GM12878 (cell line): Measurements from ENCODE around the gene NFYC. TPM values are rescaled to one million over a fixed set of nuclear protein-coding genes. Genes with fewer than 3 reads are reported as not detected.

ENCODE experiments used
- ATAC-seq: fragments of 200-7000 bp; cut with Tn5 transposase; 3 replicates; pipeline ENCODE4 v1.9.1; 2020; ENCODE audit warnings: mild to moderate bottlenecking, moderate library complexity
- BruUV-seq: library from RNA; stranded (reverse); fragments of 400-500 nt; replicated peaks from 2 replicates; lab custom pipeline; 2021; lab: Mats Ljungman, UMichigan
- CTCF ChIA-PET: fragments of 300-600 bp; sonication (Branson Sonifier 250); formaldehyde crosslinking; extraction: SDS; loops from one replicate; lab custom pipeline; 2021; ENCODE audit warnings: inconsistent platforms; lab: Yijun Ruan, JAX
- POLR2A ChIA-PET: fragments of 350-600 bp; formaldehyde crosslinking; extraction: SDS; loops from one replicate; lab custom pipeline; 2021; ENCODE audit warnings: inconsistent platforms; lab: Charles Lee
- RAD21 ChIA-PET: fragments of 300-600 bp; sonication (Branson Sonifier 250); formaldehyde crosslinking; loops from one replicate; lab custom pipeline; 2023; ENCODE audit warnings: antibody characterized with exemption; ENCODE audit not compliant: unreplicated experiment; lab: Charles Lee
- SMC1A ChIA-PET: fragments of 300-600 bp; sonication (Branson Sonifier 250); formaldehyde crosslinking; loops from one replicate; lab custom pipeline; 2023; ENCODE audit not compliant: unreplicated experiment, uncharacterized antibody; lab: Charles Lee
- DNase-seq: peaks from one replicate; pipeline ENCODE4 v3.0.0-alpha.2; 2011; ENCODE audit warnings: low read depth, low spot score
- FAIRE-seq: peaks from 3 replicates; lab custom pipeline; 2011; peaks lifted over from hg19 to GRCh38; lab: Jason Lieb, UNC
- H2AFZ ChIP-seq: 2 replicates; pipeline ENCODE4 v1.6.0; 2011; ENCODE audit warnings: low read depth, low read length, control low read depth; ENCODE audit not compliant: control insufficient read depth
- H3K27ac ChIP-seq: 2 replicates; pipeline ENCODE4 v1.5.1; 2011; ENCODE audit warnings: control low read depth; ENCODE audit not compliant: control insufficient read depth, insufficient read depth
- H3K27me3 ChIP-seq, 2 experiments: replicated peaks in 1 of 2; 2 replicates each; pipeline versions ENCODE4 v1.6.0 to v1.6.1; 2011; ENCODE audit warnings: low read length in 1 of 2; ENCODE audit not compliant: control insufficient read depth in 2 of 2, insufficient read depth in 2 of 2
- H3K36me3 ChIP-seq, 2 experiments: 2 replicates each; pipeline ENCODE4 v1.5.1; 2011; ENCODE audit warnings: low read length in 1 of 2; ENCODE audit not compliant: control insufficient read depth in 2 of 2, insufficient read depth in 2 of 2
- H3K4me1 ChIP-seq: 2 replicates; pipeline ENCODE4 v1.6.1; 2011; ENCODE audit warnings: mild to moderate bottlenecking, low read length, moderate library complexity, mixed read lengths; ENCODE audit not compliant: control insufficient read depth, insufficient read depth
- H3K4me2 ChIP-seq: 2 replicates; pipeline ENCODE4 v1.6.0; 2011; ENCODE audit warnings: control low read depth; ENCODE audit not compliant: control insufficient read depth, insufficient read depth
- H3K4me3 ChIP-seq: fragments of 200-600 bp; sonication (generic); 2 replicates; pipeline ENCODE4 v1.5.1; 2016
- H3K79me2 ChIP-seq: 2 replicates; pipeline ENCODE4 v1.6.0; 2011; ENCODE audit warnings: low read length; ENCODE audit not compliant: control insufficient read depth, insufficient read depth
- H3K9ac ChIP-seq: 2 replicates; pipeline ENCODE4 v1.8.0; 2011; ENCODE audit warnings: low read length, control low read depth, mixed read lengths; ENCODE audit not compliant: control insufficient read depth, insufficient read depth
- H3K9me3 ChIP-seq: replicated peaks from 3 replicates; pipeline ENCODE4 v1.5.1; 2011; ENCODE audit warnings: mild to moderate bottlenecking, low read length; ENCODE audit not compliant: control insufficient read depth, insufficient read depth
- H4K20me1 ChIP-seq: 2 replicates; pipeline ENCODE4 v1.6.0; 2011; ENCODE audit not compliant: control insufficient read depth, insufficient read depth
- BCLAF1 ChIP-seq: fragments of 450-650 bp; IDR thresholded peaks from 2 replicates; pipeline ENCODE4 v1.6.1; 2017; ENCODE audit warnings: antibody characterized with exemption, mild to moderate bottlenecking, moderate library complexity
- CBX5 ChIP-seq: sonication (generic); IDR thresholded peaks from 2 replicates; pipeline ENCODE4 v1.6.1; 2016; ENCODE audit warnings: low read depth, moderate library complexity, mild to moderate bottlenecking, inconsistent platforms
- CHD4 ChIP-seq: fragments of 200-600 bp; sonication (generic); IDR thresholded peaks from 2 replicates; pipeline ENCODE4 v1.6.1; 2016; ENCODE audit warnings: mild to moderate bottlenecking
- CREB1 ChIP-seq: IDR thresholded peaks from 2 replicates; pipeline ENCODE4 v1.6.1; 2012; ENCODE audit warnings: low read depth, mild to moderate bottlenecking, inconsistent platforms
- CREM ChIP-seq: IDR thresholded peaks from 2 replicates; pipeline ENCODE4 v1.6.1; 2014; ENCODE audit warnings: antibody characterized with exemption, low read depth
- DPF2 ChIP-seq: fragments of 450-650 bp; IDR thresholded peaks from 2 replicates; pipeline ENCODE4 v1.6.1; 2017; ENCODE audit warnings: mild to moderate bottlenecking
- MXI1 ChIP-seq: fragments of 150-350 bp; IDR thresholded peaks from 2 replicates; pipeline ENCODE4 v1.6.1; 2011; ENCODE audit warnings: low read depth, mild to moderate bottlenecking, inconsistent platforms, low read length, improper control_type of control experiment
- NBN ChIP-seq: fragments of 450-650 bp; IDR thresholded peaks from 2 replicates; pipeline ENCODE4 v1.6.1; 2016
- NRF1 ChIP-seq: conservative IDR thresholded peaks from 2 replicates; pipeline ENCODE4 v1.6.1; 2011; ENCODE audit warnings: mild to moderate bottlenecking, low read depth, low read length, improper control_type of control experiment
- SMARCA5 ChIP-seq: fragments of 450-650 bp; IDR thresholded peaks from 2 replicates; pipeline ENCODE4 v1.6.1; 2017; ENCODE audit warnings: mild to moderate bottlenecking
- SP1 ChIP-seq: IDR thresholded peaks from one replicate; pipeline ENCODE4 v1.6.1; 2011; ENCODE audit warnings: low read depth, low read length
- SUZ12 ChIP-seq: fragments of 200-600 bp; sonication (generic); IDR thresholded peaks from one replicate; pipeline ENCODE4 v1.6.1; 2018; ENCODE audit warnings: antibody characterized with exemption, mild to moderate bottlenecking; ENCODE audit not compliant: unreplicated experiment
- USF2 ChIP-seq: IDR thresholded peaks from 2 replicates; pipeline ENCODE4 v1.6.1; 2011; ENCODE audit warnings: low read depth, low read length, improper control_type of control experiment, borderline replicate concordance
- ZBTB33 ChIP-seq: fragments of 450-650 bp; IDR thresholded peaks from 2 replicates; pipeline ENCODE4 v1.6.1; 2017; ENCODE audit warnings: mild to moderate bottlenecking
- ZNF274 ChIP-seq: IDR thresholded peaks from one replicate; pipeline ENCODE4 v1.8.0; 2011; ENCODE audit not compliant: insufficient read length, insufficient read depth
- ZSCAN29 ChIP-seq: fragments of 450-650 bp; IDR thresholded peaks from 2 replicates; pipeline ENCODE4 v1.6.1; 2017; ENCODE audit warnings: mild to moderate bottlenecking, moderate library complexity
- ZZZ3 ChIP-seq: IDR thresholded peaks from 2 replicates; pipeline ENCODE4 v1.6.1; 2011; ENCODE audit warnings: low read depth; ENCODE audit not compliant: control insufficient read depth, insufficient read length
- WGBS: methylation state at CpG from one replicate; pipeline ENCODE4 v1.1.6; 2016; ENCODE audit warnings: low lambda C conversion rate; ENCODE audit not compliant: insufficient replicate concordance, insufficient coverage; ENCODE audit errors: missing lambda C conversion rate; 5-methylcytosine and 5-hydroxymethylcytosine counted together
- in situ Hi-C: fragments of 300-500 bp; cut with MboI; formaldehyde crosslinking; loops from 9 replicates; pipeline ENCODE4 v1.14.3; 2018; ENCODE audit warnings: mixed read lengths
- intact Hi-C: fragments of 100-400 bp; cut with micrococcal nuclease; formaldehyde crosslinking; loops from one replicate; pipeline ENCODE4 v1.14.2; 2022; ENCODE audit not compliant: unreplicated experiment
- polyA plus RNA-seq, 11 experiments: library from polyadenylated mRNA; depleted of rRNA in 4 of 11; unstranded in 6 of 11; stranded (reverse) in 5 of 11; fragments of >200 nt; fragmentation: Nextera tagmentation in 4 of 11; fragmentation: Illumina TruSeq in 1 of 11; extraction: Ambion mirVana in 4 of 11; extraction: Trizol in 1 of 11; gene quantifications; 1 replicate in 1 of 11; 2 replicates in 10 of 11; pipeline versions ENCODE4 v1.2.1 to v1.2.3, GENCODE V29; 2011 to 2016; ENCODE audit warnings: inconsistent platforms in 2 of 11, missing spikeins in 2 of 11, low read depth in 1 of 11
- total RNA-seq, 4 experiments: library from RNA; depleted of rRNA in 3 of 4; stranded (reverse); fragments of >200 nt in 3 of 4; fragmentation: Illumina TruSeq in 1 of 4; extraction: Trizol in 1 of 4; gene quantifications; 2 replicates each; pipeline versions ENCODE4 v1.2.1 to v1.2.3, GENCODE V29; 2013 to 2021

Gene NFYC
- total and polyA plus RNA-seq, 10 of the 15 experiments (the other 5 are each of a cell fraction or from before 2014, with no cell fraction given) = 4.3 to 84.2 (median 58.3) TPM

GRCh38 chr1:40756523-40756922 lies 65.0 kb downstream of the NFYC start:
- POLR2A ChIA-PET = interaction anchor here (0.6 to 1.4 kb wide), 4 partner anchors 9 to 43 kb away, joined by 3 to 5 read pairs (median 4); no protein-coding TSS in a partner anchor
- no peaks in the 10 kb centered on the region for H3K9me3 ChIP-seq
- H3K36me3 ChIP-seq = peaks cover 35 to 65% of the 10 kb centered on the region in 2 experiments
- BruUV-seq = no TSS peak
- H3K4me3 ChIP-seq = no peak overlapping the region
- H3K79me2 ChIP-seq = no peaks in the 10 kb centered on the region; the same call in none of the 2 replicates
- no peak for DNase-seq
- H4K20me1 ChIP-seq = no peaks in the 10 kb centered on the region; the same call in 1 of the 2 replicates
- no peaks in the 10 kb centered on the region for H3K27me3 ChIP-seq
- RAD21 ChIA-PET = interaction anchor here (0.9 kb wide), 1 partner anchor 65 kb away, joined by 3 read pairs; the partner anchor contains the start of gene NFYC
- SMC1A ChIA-PET = interaction anchor here (0.6 to 5.2 kb wide), 5 partner anchors 9 to 402 kb away, joined by 3 to 22 read pairs (median 3); no protein-coding TSS in a partner anchor
- H3K4me2 ChIP-seq = no peak overlapping the region
- no peak for ATAC-seq
- in situ Hi-C loops = no loop called here
- no peak overlapping the region for H2AFZ ChIP-seq
- 97% methylated on average over 3 of the region's 3 CpGs for WGBS
- H3K9ac ChIP-seq = no peak overlapping the region
- FAIRE-seq = no peak
- H3K27ac ChIP-seq = no peak overlapping the region
- intact Hi-C loops = no loop called here
- CTCF ChIA-PET = interaction anchor here (1.0 to 9.5 kb wide), 5 partner anchors 10 to 93 kb away, joined by 3 to 84 read pairs (median 5); no protein-coding TSS in a partner anchor
- peaks cover 31% of the 10 kb centered on the region for H3K4me1 ChIP-seq
- TF ChIP-seq ZNF274 = no peak
- TF ChIP-seq CBX5 = no peak
- no peak for TF ChIP-seq MXI1
- no peak for TF ChIP-seq SMARCA5
- no peak for TF ChIP-seq CREM
- no peak for TF ChIP-seq BCLAF1
- no peak for TF ChIP-seq NRF1
- TF ChIP-seq DPF2 = no peak
- TF ChIP-seq USF2 = no peak
- no peak for TF ChIP-seq NBN
- no peak for TF ChIP-seq ZSCAN29
- no peak for TF ChIP-seq CHD4
- TF ChIP-seq ZZZ3 = no peak
- TF ChIP-seq CREB1 = no peak
- no peak for TF ChIP-seq SUZ12
- TF ChIP-seq SP1 = no peak
- TF ChIP-seq ZBTB33 = no peak
